Endodermal cell (in vitro differentiated cells): ENCODE measurements around the gene LILRB1. TPM values are rescaled to one million over a fixed set of nuclear protein-coding genes. Genes with fewer than 3 reads are reported as not detected.
"Not testable (repeated sequence)": the region's sequence is repeated elsewhere in the genome, so short reads cannot be mapped to it uniquely, and the experiment has no call there.

Experiments used
- DNase-seq: peaks from one replicate; pipeline ENCODE4 v3.0.0-alpha.2; 2017
- H3K27ac ChIP-seq: 2 replicates; pipeline ENCODE4 v1.5.1; 2013; ENCODE audit warnings: mild to moderate bottlenecking, low read depth, low read length, moderate library complexity
- H3K27me3 ChIP-seq: 2 replicates; pipeline ENCODE4 v1.6.1; 2013; ENCODE audit warnings: mild to moderate bottlenecking, low read length, moderate library complexity; ENCODE audit not compliant: insufficient read depth, control insufficient read depth, poor library complexity, severe bottlenecking
- H3K36me3 ChIP-seq: 2 replicates; pipeline ENCODE4 v1.7.0; 2013; ENCODE audit warnings: mild to moderate bottlenecking, low read length, moderate library complexity; ENCODE audit not compliant: control insufficient read depth, insufficient read depth
- H3K4me1 ChIP-seq: one replicate; pipeline ENCODE4 v1.7.0; 2013; ENCODE audit warnings: low read length; ENCODE audit not compliant: control insufficient read depth, insufficient read depth
- H3K4me3 ChIP-seq: 2 replicates; pipeline ENCODE4 v1.5.1; 2013; ENCODE audit warnings: mild to moderate bottlenecking, low read length, moderate library complexity
- H3K9ac ChIP-seq: 2 replicates; pipeline ENCODE4 v1.6.1; 2013; ENCODE audit warnings: mild to moderate bottlenecking, low read length, moderate library complexity; ENCODE audit not compliant: poor library complexity, severe bottlenecking; ENCODE audit errors: extremely low read depth
- H3K9me3 ChIP-seq: 2 replicates; pipeline ENCODE4 v1.6.1; 2013; ENCODE audit warnings: mild to moderate bottlenecking, low read length, moderate library complexity; ENCODE audit not compliant: control insufficient read depth
- H3K27ac Mint-ChIP-seq: 2 replicates; pipeline ENCODE4 v1.8.0; 2020; ENCODE audit warnings: mixed read lengths
- H3K27me3 Mint-ChIP-seq: 2 replicates; pipeline ENCODE4 v1.8.0; 2021; ENCODE audit warnings: mild to moderate bottlenecking, mixed read lengths; ENCODE audit not compliant: insufficient read depth
- H3K36me3 Mint-ChIP-seq: 2 replicates; pipeline ENCODE4 v1.8.0; 2020; ENCODE audit warnings: low read depth, mixed read lengths
- H3K4me1 Mint-ChIP-seq: 2 replicates; pipeline ENCODE4 v1.8.0; 2020; ENCODE audit warnings: mixed read lengths
- H3K4me3 Mint-ChIP-seq: 2 replicates; pipeline ENCODE4 v1.8.0; 2020; ENCODE audit warnings: mild to moderate bottlenecking, moderate library complexity, mixed read lengths
- H3K9me3 Mint-ChIP-seq: 2 replicates; pipeline ENCODE4 v1.8.0; 2020; ENCODE audit warnings: mild to moderate bottlenecking, mixed read lengths
- WGBS, 2 experiments: methylation state at CpG; one replicate each; pipeline versions ENCODE4 v1.1.5 to v1.1.7; 2013; ENCODE audit warnings: missing lambda C conversion rate in 2 of 2, mixed read lengths in 1 of 2; ENCODE audit not compliant: insufficient coverage in 1 of 2, insufficient read length in 1 of 2; 5-methylcytosine and 5-hydroxymethylcytosine counted together
- total RNA-seq, 2 donors: library from RNA; stranded (reverse); fragmentation: NEBNext Ultra II Directional in 1 of 2; extraction: Animal tissue kit (Norgen Biotek cat#: 25700) in 1 of 2; gene quantifications; 2 replicates in 1 of 2; 3 replicates in 1 of 2; pipeline ENCODE4 v1.2.1, GENCODE V29; 2021
- TF ChIP-seq, protein P1 (sequence below): fragments of 200-600 bp; sonication (generic); conservative IDR thresholded peaks from 2 replicates; pipeline ENCODE4 v1.5.0; 2021; ENCODE audit warnings: antibody characterized with exemption, mild to moderate bottlenecking

The LILRB1 gene
- total RNA-seq, 2 donors from 2014 or later = not detected

DNA sequence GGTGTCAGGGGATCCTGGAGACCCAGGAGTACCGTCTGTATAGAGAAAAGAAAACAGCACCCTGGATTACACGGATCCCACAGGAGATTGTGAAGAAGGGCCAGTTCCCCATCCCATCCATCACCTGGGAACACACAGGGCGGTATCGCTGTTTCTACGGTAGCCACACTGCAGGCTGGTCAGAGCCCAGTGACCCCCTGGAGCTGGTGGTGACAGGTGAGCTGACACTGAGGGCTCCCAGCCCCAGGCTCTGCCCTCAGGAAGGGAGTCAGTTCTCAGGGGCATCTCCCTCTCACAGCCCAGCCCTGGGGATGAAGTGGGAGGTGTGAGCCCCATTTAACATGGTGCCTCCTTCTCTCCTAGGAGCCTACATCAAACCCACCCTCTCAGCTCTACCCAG lies 35.5 kb upstream of the LILRB1 start:
- Mint-ChIP-seq H3K36me3 (no peaks in the 10 kb centered on the region), H3K4me3 (no peak overlapping the region), H3K9me3 (peaks cover 89% of the 10 kb centered on the region), H3K27ac (no peak overlapping the region), H3K27me3 (no peaks in the 10 kb centered on the region), H3K4me1 (no peaks in the 10 kb centered on the region)
- no peak overlapping the region for H3K9ac ChIP-seq
- no peaks in the 10 kb centered on the region for H3K27me3 ChIP-seq
- no peak overlapping the region for H3K4me3 ChIP-seq
- H3K9me3 ChIP-seq = peaks cover 30% of the 10 kb centered on the region
- TF ChIP-seq, protein P1, sequence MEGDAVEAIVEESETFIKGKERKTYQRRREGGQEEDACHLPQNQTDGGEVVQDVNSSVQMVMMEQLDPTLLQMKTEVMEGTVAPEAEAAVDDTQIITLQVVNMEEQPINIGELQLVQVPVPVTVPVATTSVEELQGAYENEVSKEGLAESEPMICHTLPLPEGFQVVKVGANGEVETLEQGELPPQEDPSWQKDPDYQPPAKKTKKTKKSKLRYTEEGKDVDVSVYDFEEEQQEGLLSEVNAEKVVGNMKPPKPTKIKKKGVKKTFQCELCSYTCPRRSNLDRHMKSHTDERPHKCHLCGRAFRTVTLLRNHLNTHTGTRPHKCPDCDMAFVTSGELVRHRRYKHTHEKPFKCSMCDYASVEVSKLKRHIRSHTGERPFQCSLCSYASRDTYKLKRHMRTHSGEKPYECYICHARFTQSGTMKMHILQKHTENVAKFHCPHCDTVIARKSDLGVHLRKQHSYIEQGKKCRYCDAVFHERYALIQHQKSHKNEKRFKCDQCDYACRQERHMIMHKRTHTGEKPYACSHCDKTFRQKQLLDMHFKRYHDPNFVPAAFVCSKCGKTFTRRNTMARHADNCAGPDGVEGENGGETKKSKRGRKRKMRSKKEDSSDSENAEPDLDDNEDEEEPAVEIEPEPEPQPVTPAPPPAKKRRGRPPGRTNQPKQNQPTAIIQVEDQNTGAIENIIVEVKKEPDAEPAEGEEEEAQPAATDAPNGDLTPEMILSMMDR = no peak
- DNase-seq = no peak
- no peaks in the 10 kb centered on the region for H3K36me3 ChIP-seq
- WGBS, 2 experiments = 80 to 81% methylated on average over 1 to 5 of the region's 5 CpGs
- no peak overlapping the region for H3K27ac ChIP-seq
- no peaks in the 10 kb centered on the region for H3K4me1 ChIP-seq

DNA sequence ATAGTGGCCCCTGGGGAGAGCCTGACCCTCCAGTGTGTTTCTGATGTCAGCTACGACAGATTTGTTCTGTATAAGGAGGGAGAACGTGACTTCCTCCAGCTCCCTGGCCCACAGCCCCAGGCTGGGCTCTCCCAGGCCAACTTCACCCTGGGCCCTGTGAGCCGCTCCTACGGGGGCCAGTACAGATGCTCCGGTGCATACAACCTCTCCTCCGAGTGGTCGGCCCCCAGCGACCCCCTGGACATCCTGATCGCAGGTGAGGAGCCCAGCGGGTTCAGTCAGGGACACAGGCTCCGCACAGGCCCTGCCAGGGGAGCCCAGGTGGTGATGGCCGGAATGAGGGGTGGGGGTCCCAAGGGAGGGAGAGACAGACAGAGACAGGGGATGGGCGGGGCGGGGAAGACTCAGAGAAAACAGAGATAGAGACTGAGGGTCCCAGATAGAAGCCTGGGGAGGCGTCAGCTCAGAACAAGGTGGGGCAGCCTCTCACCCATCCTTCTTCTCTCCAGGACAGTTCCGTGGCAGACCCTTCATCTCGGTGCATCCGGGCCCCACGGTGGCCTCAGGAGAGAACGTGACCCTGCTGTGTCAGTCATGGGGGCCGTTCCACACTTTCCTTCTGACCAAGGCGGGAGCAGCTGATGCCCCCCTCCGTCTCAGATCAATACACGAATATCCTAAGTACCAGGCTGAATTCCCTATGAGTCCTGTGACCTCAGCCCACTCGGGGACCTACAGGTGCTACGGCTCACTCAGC lies 34.4 kb upstream of the LILRB1 start:
- WGBS, 2 experiments = 73 to 81% methylated on average over 9 to 26 of the region's 26 CpGs
- H3K9me3 ChIP-seq = peaks cover 31% of the 10 kb centered on the region
- H3K27ac Mint-ChIP-seq, H3K9ac ChIP-seq, H3K27me3 ChIP-seq, H3K4me3 Mint-ChIP-seq, H3K4me3 ChIP-seq, H3K27me3 Mint-ChIP-seq, DNase-seq, H3K36me3 Mint-ChIP-seq, H3K36me3 ChIP-seq, H3K4me1 ChIP-seq, H3K27ac ChIP-seq, H3K4me1 Mint-ChIP-seq: not testable (repeated sequence)
- peaks cover 89% of the 10 kb centered on the region for H3K9me3 Mint-ChIP-seq

DNA sequence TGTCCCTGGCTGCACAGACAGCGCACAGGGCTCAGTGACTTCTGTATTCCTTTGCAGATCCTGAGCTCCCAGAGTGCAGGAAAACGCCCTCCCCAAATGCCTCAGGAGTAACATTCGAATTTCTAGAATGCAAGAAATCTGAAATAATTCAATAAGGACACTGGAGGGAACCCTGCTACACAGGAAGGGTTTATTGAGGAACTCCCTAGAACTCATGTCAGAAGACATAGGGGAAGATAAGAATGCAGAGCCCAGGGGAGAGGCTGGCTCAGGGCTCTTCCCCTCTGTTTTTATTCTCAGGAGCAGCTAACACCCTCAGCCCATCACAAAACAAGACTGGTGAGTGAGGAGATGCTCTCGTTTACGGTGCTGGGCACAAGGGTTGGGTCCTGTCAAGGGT lies 30.1 kb upstream of the LILRB1 start:
- Mint-ChIP-seq H3K4me1 (no peaks in the 10 kb centered on the region), H3K4me3 (no peak overlapping the region), H3K27me3 (no peaks in the 10 kb centered on the region), H3K9me3 (peaks cover 83% of the 10 kb centered on the region), H3K27ac (no peak overlapping the region), H3K36me3 (no peaks in the 10 kb centered on the region)
- 38 to 62% methylated on average over 1 to 5 of the region's 5 CpGs for WGBS, 2 experiments
- Histone ChIP-seq H3K4me1 (no peaks in the 10 kb centered on the region), H3K9ac (no peak overlapping the region), H3K4me3 (no peak overlapping the region), H3K27me3 (no peaks in the 10 kb centered on the region), H3K9me3 (peaks cover 61% of the 10 kb centered on the region), H3K27ac (no peak overlapping the region), H3K36me3 (no peaks in the 10 kb centered on the region)
- TF ChIP-seq, protein P1 = no peak
- DNase-seq = no peak
